OCI-LY7 (cell line): ENCODE results near the gene FLNA.

Source experiments
- EZH2phosphoT487 ChIP-seq: fragments of 200-600 bp; sonication (generic); IDR thresholded peaks from 2 replicates; pipeline ENCODE4 v1.6.1; 2018; ENCODE audit warnings: low read depth, borderline replicate concordance, mild to moderate bottlenecking, mixed run types, antibody characterized with exemption, low read length, moderate library complexity, mixed read lengths
- TF ChIP-seq, protein P1 (sequence below): fragments of 200-600 bp; sonication (generic); conservative IDR thresholded peaks from 2 replicates; pipeline ENCODE4 v1.5.1; 2014; ENCODE audit warnings: mild to moderate bottlenecking, antibody characterized with exemption, low read length, moderate library complexity, mixed read lengths

DNA sequence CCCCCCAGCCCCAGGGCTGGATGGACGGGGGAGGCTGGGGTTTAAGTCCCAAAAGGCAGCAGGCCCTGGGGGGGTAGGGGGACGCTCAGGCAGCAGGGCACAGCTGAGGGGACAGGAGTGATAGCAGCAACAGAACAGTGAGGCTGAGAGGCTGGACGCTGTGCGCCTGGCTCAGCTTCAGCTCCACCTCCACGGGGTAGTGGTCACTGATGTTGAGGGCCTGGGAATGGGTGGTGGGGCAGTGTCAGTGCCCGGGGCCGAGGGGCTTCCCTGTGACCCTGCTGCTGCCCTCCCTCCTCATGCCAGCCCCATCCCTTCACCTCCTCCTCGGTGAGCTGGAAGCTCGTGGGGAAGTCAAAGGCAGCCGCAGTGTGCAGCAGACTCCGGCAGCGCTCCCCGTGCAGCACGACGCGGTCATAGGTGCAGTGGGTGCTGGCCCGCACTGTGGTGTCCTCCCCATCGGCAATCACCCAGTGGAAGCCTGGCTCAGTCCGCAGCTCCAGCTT lies 28.2 kb upstream of the FLNA start:
- TF ChIP-seq, protein P1, sequence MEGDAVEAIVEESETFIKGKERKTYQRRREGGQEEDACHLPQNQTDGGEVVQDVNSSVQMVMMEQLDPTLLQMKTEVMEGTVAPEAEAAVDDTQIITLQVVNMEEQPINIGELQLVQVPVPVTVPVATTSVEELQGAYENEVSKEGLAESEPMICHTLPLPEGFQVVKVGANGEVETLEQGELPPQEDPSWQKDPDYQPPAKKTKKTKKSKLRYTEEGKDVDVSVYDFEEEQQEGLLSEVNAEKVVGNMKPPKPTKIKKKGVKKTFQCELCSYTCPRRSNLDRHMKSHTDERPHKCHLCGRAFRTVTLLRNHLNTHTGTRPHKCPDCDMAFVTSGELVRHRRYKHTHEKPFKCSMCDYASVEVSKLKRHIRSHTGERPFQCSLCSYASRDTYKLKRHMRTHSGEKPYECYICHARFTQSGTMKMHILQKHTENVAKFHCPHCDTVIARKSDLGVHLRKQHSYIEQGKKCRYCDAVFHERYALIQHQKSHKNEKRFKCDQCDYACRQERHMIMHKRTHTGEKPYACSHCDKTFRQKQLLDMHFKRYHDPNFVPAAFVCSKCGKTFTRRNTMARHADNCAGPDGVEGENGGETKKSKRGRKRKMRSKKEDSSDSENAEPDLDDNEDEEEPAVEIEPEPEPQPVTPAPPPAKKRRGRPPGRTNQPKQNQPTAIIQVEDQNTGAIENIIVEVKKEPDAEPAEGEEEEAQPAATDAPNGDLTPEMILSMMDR = no peak
- TF ChIP-seq EZH2phosphoT487 = no peak
